HG03066 (cell line): ENCODE results near the gene DNLZ.

Experiments
- ATAC-seq: cut with Tn5 transposase; IDR thresholded peaks from one replicate; pipeline ENCODE4 v1.9.1; 2021; ENCODE audit warnings: low read depth; ENCODE audit not compliant: unreplicated experiment

The DNLZ gene

GRCh38 chr9:136347472-136348256 lies 15.9 kb downstream of the DNLZ start:
- no peak for ATAC-seq

GRCh38 chr9:136346927-136347465 lies 16.5 kb downstream of the DNLZ start:
- no peak for ATAC-seq

- ATAC-seq = no peak
Measured at GRCh38 chr9:136346157-136346481, 17.4 kb downstream of the DNLZ start.

GRCh38 chr9:136345281-136346156 lies 18.0 kb downstream of the DNLZ start:
- ATAC-seq = no peak

- no peak for ATAC-seq
Measured at GRCh38 chr9:136344544-136345280, 18.8 kb downstream of the DNLZ start.

- no peak for ATAC-seq
Measured at GRCh38 chr9:136343884-136344269, 19.7 kb downstream of the DNLZ start.

GRCh38 chr9:136343121-136343883 lies 20.2 kb downstream of the DNLZ start:
- no peak for ATAC-seq

GRCh38 chr9:136342181-136343120 lies 21.1 kb downstream of the DNLZ start:
- ATAC-seq = no peak

- no peak for ATAC-seq
Measured at GRCh38 chr9:136341769-136342168, 21.8 kb downstream of the DNLZ start.

GRCh38 chr9:136341042-136341655 lies 22.4 kb downstream of the DNLZ start:
- no peak for ATAC-seq

- no peak for ATAC-seq
Measured at GRCh38 chr9:136340356-136341041, 23.0 kb downstream of the DNLZ start.

- no peak for ATAC-seq
Measured at GRCh38 chr9:136339958-136340310, 23.6 kb downstream of the DNLZ start.

- no peak for ATAC-seq
Measured at GRCh38 chr9:136339173-136339957, 24.2 kb downstream of the DNLZ start.

- ATAC-seq = no peak
Measured at GRCh38 chr9:136338511-136338910, 25.0 kb downstream of the DNLZ start.

GRCh38 chr9:136337416-136338395 lies 25.8 kb downstream of the DNLZ start:
- ATAC-seq = no peak

GRCh38 chr9:136336881-136337280 lies 26.7 kb downstream of the DNLZ start:
- ATAC-seq = no peak
